Mesendoderm (in vitro differentiated cells): Measurements from ENCODE around the gene YJEFN3.

Experiments used
- DNase-seq: peaks from one replicate; pipeline ENCODE4 v3.0.0; 2013
- H2AK5ac ChIP-seq: 2 replicates; pipeline ENCODE4 v1.6.1; 2013; ENCODE audit warnings: low read length, inconsistent platforms
- H2BK120ac ChIP-seq: 2 replicates; pipeline ENCODE4 v1.6.1; 2013; ENCODE audit warnings: low read depth, mild to moderate bottlenecking, low read length, moderate library complexity, mixed read lengths
- H2BK15ac ChIP-seq: replicated peaks from 2 replicates; pipeline ENCODE4 v1.6.1; 2013; ENCODE audit warnings: low read depth, mild to moderate bottlenecking, moderate library complexity
- H2BK5ac ChIP-seq: 2 replicates; pipeline ENCODE4 v1.6.1; 2013; ENCODE audit warnings: low read length, inconsistent platforms
- H3K18ac ChIP-seq: 2 replicates; pipeline ENCODE4 v1.6.1; 2013; ENCODE audit warnings: mild to moderate bottlenecking, low read length, mixed read lengths
- H3K23ac ChIP-seq: one replicate; pipeline ENCODE4 v1.6.1; 2013; ENCODE audit warnings: low read length
- H3K27ac ChIP-seq: 2 replicates; pipeline ENCODE4 v1.5.1; 2013; ENCODE audit warnings: low read depth, mild to moderate bottlenecking, inconsistent platforms, low read length, moderate library complexity
- H3K27me3 ChIP-seq: 2 replicates; pipeline ENCODE4 v1.6.1; 2013; ENCODE audit warnings: low read length, control low read depth, mild to moderate bottlenecking, inconsistent platforms; ENCODE audit not compliant: insufficient read depth, poor library complexity
- H3K36me3 ChIP-seq: 2 replicates; pipeline ENCODE4 v1.6.1; 2013; ENCODE audit warnings: low read length, inconsistent platforms; ENCODE audit not compliant: control insufficient read depth, insufficient read depth
- H3K4ac ChIP-seq: one replicate; pipeline ENCODE4 v1.6.1; 2013; ENCODE audit warnings: low read depth, mild to moderate bottlenecking, low read length, moderate library complexity
- H3K4me1 ChIP-seq: 2 replicates; pipeline ENCODE4 v1.6.1; 2013; ENCODE audit warnings: low read depth, low read length, inconsistent platforms; ENCODE audit not compliant: control insufficient read depth
- H3K4me2 ChIP-seq: 2 replicates; pipeline ENCODE4 v1.6.1; 2013; ENCODE audit warnings: low read length
- H3K4me3 ChIP-seq: 2 replicates; pipeline ENCODE4 v1.5.1; 2013; ENCODE audit warnings: mild to moderate bottlenecking, low read length
- H3K56ac ChIP-seq: one replicate; pipeline ENCODE4 v1.6.1; 2013; ENCODE audit warnings: low read length
- H3K79me1 ChIP-seq: 2 replicates; pipeline ENCODE4 v1.6.1; 2013; ENCODE audit warnings: low read length, inconsistent platforms
- H3K79me2 ChIP-seq: 2 replicates; pipeline ENCODE4 v1.6.1; 2013; ENCODE audit warnings: mild to moderate bottlenecking, low read length; ENCODE audit not compliant: control insufficient read depth, insufficient read depth
- H3K9ac ChIP-seq: 2 replicates; pipeline ENCODE4 v1.6.1; 2013; ENCODE audit warnings: low read length, inconsistent platforms
- H4K5ac ChIP-seq: one replicate; pipeline ENCODE4 v1.6.1; 2013; ENCODE audit warnings: low read length
- H4K8ac ChIP-seq: one replicate; pipeline ENCODE4 v1.6.1; 2013; ENCODE audit warnings: low read depth, mild to moderate bottlenecking, control low read depth, low read length, moderate library complexity
- WGBS: extraction: QIAGEN DNeasy Blood & Tissue Kit; methylation state at CpG from one replicate; pipeline ENCODE4 v1.1.7; 2013; ENCODE audit warnings: low lambda C conversion rate, missing lambda C conversion rate; ENCODE audit not compliant: insufficient coverage; ENCODE audit errors: extremely low coverage; 5-methylcytosine and 5-hydroxymethylcytosine counted together

Gene YJEFN3

GRCh38 chr19:19546751-19547162 lies 18.0 kb downstream of the YJEFN3 start:
- Histone ChIP-seq H3K27me3 (no peaks in the 10 kb centered on the region), H3K36me3 (no peaks in the 10 kb centered on the region), H4K8ac (no peak overlapping the region), H3K79me2 (no peaks in the 10 kb centered on the region), H3K27ac (no peak overlapping the region), H2BK15ac (no peak overlapping the region), H3K23ac (no peak overlapping the region), H3K79me1 (no peaks in the 10 kb centered on the region), H3K4ac (no peak overlapping the region), H3K18ac (no peak overlapping the region), H2BK120ac (no peak overlapping the region), H3K4me1 (no peaks in the 10 kb centered on the region), H2AK5ac (no peak overlapping the region), H2BK5ac (no peak overlapping the region), H3K4me2 (no peak overlapping the region), H3K4me3 (no peak overlapping the region), H4K5ac (no peak overlapping the region), H3K9ac (no peak overlapping the region), H3K56ac (no peak overlapping the region)
- DNase-seq, result no peak
- no CpG with 5 or more reads among the region's 19 CpGs for WGBS

- no peaks in the 10 kb centered on the region for H3K4me1 ChIP-seq
- H3K56ac ChIP-seq, result no peak overlapping the region
- no peak overlapping the region for H3K23ac ChIP-seq
- no peak overlapping the region for H3K27ac ChIP-seq
- no peaks in the 10 kb centered on the region for H3K27me3 ChIP-seq
- WGBS, result no CpG with 5 or more reads among the region's 15 CpGs
- DNase-seq, result no peak
- no peaks in the 10 kb centered on the region for H3K79me2 ChIP-seq
- no peak overlapping the region for H4K8ac ChIP-seq
- no peak overlapping the region for H3K9ac ChIP-seq
- H3K4me2 ChIP-seq, result no peak overlapping the region
- H3K36me3 ChIP-seq, result no peaks in the 10 kb centered on the region
- H3K4ac ChIP-seq, result no peak overlapping the region
- H3K4me3 ChIP-seq, result no peak overlapping the region
- no peaks in the 10 kb centered on the region for H3K79me1 ChIP-seq
- no peak overlapping the region for H2BK15ac ChIP-seq
- no peak overlapping the region for H3K18ac ChIP-seq
- no peak overlapping the region for H2BK120ac ChIP-seq
- no peak overlapping the region for H2AK5ac ChIP-seq
- H4K5ac ChIP-seq, result no peak overlapping the region
- no peak overlapping the region for H2BK5ac ChIP-seq
These were observed 19.1 kb downstream of the YJEFN3 start for GRCh38 chr19:19547674-19548336.

GRCh38 chr19:19548915-19549759 lies 20.4 kb downstream of the YJEFN3 start:
- Histone ChIP-seq H3K27ac (no peak overlapping the region), H3K4me1 (no peaks in the 10 kb centered on the region), H3K56ac (no peak overlapping the region), H3K27me3 (no peaks in the 10 kb centered on the region), H3K4ac (no peak overlapping the region), H3K4me3 (no peak overlapping the region), H2BK15ac (no peak overlapping the region), H3K4me2 (no peak overlapping the region), H3K9ac (no peak overlapping the region), H2BK120ac (no peak overlapping the region), H2BK5ac (no peak overlapping the region), H4K8ac (no peak overlapping the region), H3K79me1 (no peaks in the 10 kb centered on the region), H3K36me3 (no peaks in the 10 kb centered on the region), H3K18ac (no peak overlapping the region), H4K5ac (no peak overlapping the region), H3K79me2 (no peaks in the 10 kb centered on the region), H3K23ac (no peak overlapping the region), H2AK5ac (no peak overlapping the region)
- WGBS, result no CpG with 5 or more reads among the region's 13 CpGs
- DNase-seq, result no peak

- no peak overlapping the region for H3K4ac ChIP-seq
- no peak overlapping the region for H4K8ac ChIP-seq
- no peak overlapping the region for H3K18ac ChIP-seq
- no peaks in the 10 kb centered on the region for H3K36me3 ChIP-seq
- H3K4me3 ChIP-seq, result no peak overlapping the region
- H4K5ac ChIP-seq, result no peak overlapping the region
- H3K9ac ChIP-seq, result no peak overlapping the region
- no peak overlapping the region for H2AK5ac ChIP-seq
- no peak overlapping the region for H2BK120ac ChIP-seq
- WGBS, result no CpG with 5 or more reads among the region's 23 CpGs
- H2BK15ac ChIP-seq, result no peak overlapping the region
- no peak overlapping the region for H3K23ac ChIP-seq
- H3K27me3 ChIP-seq, result no peaks in the 10 kb centered on the region
- H3K4me1 ChIP-seq, result no peaks in the 10 kb centered on the region
- no peak overlapping the region for H3K4me2 ChIP-seq
- H3K79me2 ChIP-seq, result no peaks in the 10 kb centered on the region
- no peak overlapping the region for H3K56ac ChIP-seq
- H3K79me1 ChIP-seq, result no peaks in the 10 kb centered on the region
- H2BK5ac ChIP-seq, result no peak overlapping the region
- H3K27ac ChIP-seq, result no peak overlapping the region
- DNase-seq, result no peak
These were observed 21.2 kb downstream of the YJEFN3 start for GRCh38 chr19:19549804-19550464.

GRCh38 chr19:19550485-19550929 lies 21.8 kb downstream of the YJEFN3 start:
- Histone ChIP-seq H3K27ac (no peak overlapping the region), H2BK5ac (no peak overlapping the region), H4K5ac (no peak overlapping the region), H3K79me2 (no peaks in the 10 kb centered on the region), H4K8ac (no peak overlapping the region), H3K4me1 (no peaks in the 10 kb centered on the region), H2BK120ac (no peak overlapping the region), H3K27me3 (no peaks in the 10 kb centered on the region), H3K4me2 (no peak overlapping the region), H3K9ac (no peak overlapping the region), H3K79me1 (no peaks in the 10 kb centered on the region), H2BK15ac (no peak overlapping the region), H3K4ac (no peak overlapping the region), H3K56ac (no peak overlapping the region), H3K36me3 (no peaks in the 10 kb centered on the region), H3K4me3 (no peak overlapping the region), H3K23ac (no peak overlapping the region), H2AK5ac (no peak overlapping the region), H3K18ac (no peak overlapping the region)
- DNase-seq, result peak; percentile 34
- WGBS, result no CpG with 5 or more reads among the region's 8 CpGs
